Rectal smooth muscle tissue (tissue), 1 donor: ENCODE data around the gene ARID5B.

ENCODE experiments used
- H3K27ac ChIP-seq: one replicate; pipeline ENCODE4 v1.7.0; 2013; ENCODE audit warnings: low read depth, low read length, inconsistent platforms
- H3K27me3 ChIP-seq: one replicate; pipeline ENCODE4 v1.7.0; 2013; ENCODE audit warnings: low read length; ENCODE audit not compliant: control insufficient read depth, insufficient read depth
- H3K36me3 ChIP-seq: one replicate; pipeline ENCODE4 v1.7.0; 2013; ENCODE audit warnings: low read length; ENCODE audit not compliant: control insufficient read depth, insufficient read depth
- H3K4me1 ChIP-seq: one replicate; pipeline ENCODE4 v1.7.0; 2013; ENCODE audit warnings: low read length; ENCODE audit not compliant: control insufficient read depth, insufficient read depth
- H3K4me3 ChIP-seq: one replicate; pipeline ENCODE4 v1.7.0; 2013; ENCODE audit warnings: low read length
- H3K9ac ChIP-seq: one replicate; pipeline ENCODE4 v1.7.0; 2013; ENCODE audit warnings: low read length

The ARID5B gene

DNA sequence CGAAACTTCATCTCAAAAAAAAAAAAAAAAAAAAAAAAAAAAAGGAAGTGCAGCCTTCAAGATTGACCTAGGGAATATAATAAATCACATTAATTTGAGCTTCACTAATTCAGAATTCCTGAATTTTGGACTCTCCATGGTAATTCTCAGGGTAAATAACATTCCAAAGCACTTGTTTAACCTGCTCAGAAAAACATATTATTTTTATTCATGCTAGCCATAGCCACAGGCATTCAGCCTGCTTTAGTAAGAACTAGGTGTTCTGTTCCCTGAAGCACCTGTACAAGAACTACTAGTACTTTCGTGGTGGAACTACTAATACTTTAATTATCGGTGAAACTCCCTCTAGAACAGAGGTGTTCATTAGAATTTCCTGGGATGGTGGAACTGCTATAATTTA lies 197.8 kb downstream of the ARID5B start:
- Histone ChIP-seq H3K9ac (no peak overlapping the region), H3K36me3 (no peaks in the 10 kb centered on the region), H3K27me3 (no peaks in the 10 kb centered on the region), H3K4me1 (peaks cover 18% of the 10 kb centered on the region), H3K27ac (no peak overlapping the region), H3K4me3 (no peak overlapping the region)

DNA sequence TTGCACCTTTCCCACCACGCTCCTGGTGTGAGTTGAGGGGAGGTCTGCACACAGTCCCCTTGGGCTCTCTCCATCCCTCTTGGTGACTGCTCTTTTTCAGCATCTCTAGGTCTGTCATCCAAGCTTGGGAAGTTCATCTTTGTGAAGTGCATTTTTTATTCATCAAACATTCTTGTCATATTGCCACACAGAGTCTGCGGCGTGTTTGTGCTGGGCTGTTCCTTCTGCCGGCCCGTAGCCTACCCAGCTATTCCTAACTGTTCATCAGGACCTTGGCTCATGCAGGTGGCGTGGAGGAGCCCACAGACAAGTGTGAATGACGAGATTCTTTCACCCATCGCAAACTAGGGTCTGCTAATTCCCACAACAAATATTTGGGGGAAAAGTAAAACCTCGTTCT lies 202.4 kb downstream of the ARID5B start:
- Histone ChIP-seq H3K36me3 (no peaks in the 10 kb centered on the region), H3K4me3 (no peak overlapping the region), H3K27ac (no peak overlapping the region), H3K4me1 (no peaks in the 10 kb centered on the region), H3K27me3 (no peaks in the 10 kb centered on the region), H3K9ac (no peak overlapping the region)

DNA sequence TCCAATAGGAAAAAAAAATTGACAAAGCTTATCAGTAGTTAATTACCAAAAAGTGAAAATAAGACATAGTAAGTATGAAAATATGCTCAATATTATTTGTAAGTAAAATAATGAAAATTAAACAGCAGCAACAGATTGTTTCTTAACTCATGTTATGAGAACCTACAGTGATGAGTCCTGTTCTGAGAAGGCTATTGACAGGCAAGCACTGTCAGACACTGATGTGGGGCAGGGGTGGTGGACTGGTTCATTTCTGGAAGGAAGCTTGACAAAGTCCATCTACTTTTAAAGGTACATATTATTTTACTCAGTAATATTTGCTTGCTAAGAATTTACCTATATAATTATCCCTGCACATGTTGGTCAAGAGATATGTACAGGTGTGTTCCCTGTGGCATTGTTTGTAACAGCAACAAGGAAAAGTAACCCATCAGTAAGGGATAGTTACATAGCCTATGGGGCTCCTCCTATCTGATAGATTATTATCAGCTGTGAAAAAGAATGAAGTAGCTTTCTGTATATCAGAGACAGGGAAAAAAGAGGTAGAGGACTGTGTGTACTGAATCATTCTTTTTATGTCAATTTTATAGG lies 205.5 kb downstream of the ARID5B start:
- Histone ChIP-seq H3K36me3 (no peaks in the 10 kb centered on the region), H3K27me3 (no peaks in the 10 kb centered on the region), H3K4me3 (no peak overlapping the region), H3K4me1 (no peaks in the 10 kb centered on the region), H3K27ac (no peak overlapping the region), H3K9ac (no peak overlapping the region)

DNA sequence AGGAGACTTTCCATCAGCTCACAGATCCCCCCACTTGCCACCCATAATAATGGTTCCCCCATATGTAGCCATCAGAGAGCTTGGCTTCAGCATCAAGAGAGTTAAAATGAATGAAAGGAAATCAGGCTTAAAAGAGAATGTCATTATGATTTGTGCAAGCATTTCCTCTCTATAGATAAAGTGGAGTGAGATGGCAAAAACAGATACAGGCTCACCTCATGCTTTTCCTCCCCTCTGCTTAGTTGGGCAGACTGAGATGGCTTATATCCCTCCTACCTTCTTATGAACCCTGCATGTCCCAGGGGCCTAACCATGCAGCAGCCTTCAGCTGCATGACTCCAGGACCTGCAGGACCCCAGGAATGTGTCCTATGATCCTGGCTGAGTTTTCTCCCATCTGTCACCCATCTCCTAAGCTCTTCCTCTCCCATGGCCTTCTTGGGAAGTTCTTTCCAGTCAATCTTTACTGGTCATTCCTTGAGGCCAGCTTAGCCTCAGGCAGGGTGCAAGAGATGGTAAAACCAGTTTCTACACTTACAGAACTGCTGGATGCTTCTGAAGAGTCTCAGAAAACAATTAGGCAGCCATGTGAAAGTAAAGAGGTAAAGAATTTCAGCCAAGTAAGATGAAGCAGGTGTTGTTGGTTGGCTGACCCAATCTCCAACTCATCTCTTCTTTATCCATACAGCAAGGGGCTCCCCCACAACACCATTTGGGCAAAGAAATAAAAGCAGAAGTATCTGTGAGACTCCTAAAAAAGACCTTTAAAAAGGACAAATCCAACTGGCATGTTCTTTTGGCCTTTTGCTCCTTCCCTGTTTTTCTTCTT lies 207.5 kb downstream of the ARID5B start:
- Histone ChIP-seq H3K36me3 (no peaks in the 10 kb centered on the region), H3K9ac (no peak overlapping the region), H3K4me1 (no peaks in the 10 kb centered on the region), H3K27ac (no peak overlapping the region), H3K27me3 (no peaks in the 10 kb centered on the region), H3K4me3 (no peak overlapping the region)

DNA sequence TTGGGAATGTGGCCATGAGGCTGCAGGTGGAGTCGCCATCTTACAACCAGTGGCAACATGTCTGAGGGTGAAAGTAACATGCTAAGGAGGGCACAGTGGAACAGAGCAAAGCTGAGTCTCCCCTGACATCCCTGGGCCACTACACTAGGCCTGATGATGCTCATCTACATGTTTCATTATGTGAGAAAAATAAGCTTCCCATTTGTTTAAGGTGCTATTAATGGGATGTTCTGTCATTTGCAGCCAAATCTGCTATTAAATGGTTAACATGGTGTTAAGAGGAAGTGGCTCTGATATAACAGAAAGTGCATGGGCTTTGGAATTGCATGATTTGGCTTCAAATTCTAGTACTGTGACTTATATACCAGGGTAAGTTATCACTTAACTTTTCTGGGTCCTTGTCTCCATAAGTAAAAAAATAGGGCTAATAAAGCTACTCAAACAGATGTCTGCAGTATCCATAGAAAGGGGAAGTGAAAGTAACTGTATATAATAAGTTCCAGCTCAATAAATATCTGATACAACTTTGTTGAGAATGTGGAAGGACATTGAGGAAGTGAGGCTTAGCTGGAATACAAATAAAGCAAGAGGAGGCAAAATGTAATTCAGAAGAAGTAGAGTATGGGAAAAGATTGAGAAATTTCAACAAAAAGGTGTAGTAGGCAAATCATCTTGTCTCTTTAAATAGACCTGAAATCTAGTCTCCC lies 208.2 kb downstream of the ARID5B start:
- Histone ChIP-seq H3K36me3 (no peaks in the 10 kb centered on the region), H3K4me1 (no peaks in the 10 kb centered on the region), H3K9ac (no peak overlapping the region), H3K27me3 (no peaks in the 10 kb centered on the region), H3K4me3 (no peak overlapping the region), H3K27ac (no peak overlapping the region)

DNA sequence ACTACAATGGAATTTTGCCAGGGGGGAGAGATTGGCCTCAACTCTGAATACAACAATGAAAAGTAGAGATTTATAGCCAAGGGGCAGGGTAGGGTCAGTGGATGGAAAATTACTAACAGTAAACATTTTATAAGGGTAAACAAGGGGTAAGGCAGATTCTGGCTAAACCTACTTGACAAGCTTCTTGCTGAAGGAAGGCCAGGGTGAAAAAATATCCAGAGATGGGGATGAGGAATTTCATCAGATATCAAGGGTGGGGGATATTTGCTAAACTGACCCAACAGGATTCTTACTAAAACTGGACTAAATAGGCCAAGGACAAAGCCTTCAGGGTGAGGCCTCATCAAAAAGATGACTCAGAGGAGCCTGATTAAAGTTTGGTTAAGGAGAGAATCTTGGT lies 210.8 kb downstream of the ARID5B start:
- H3K27me3 ChIP-seq = no peaks in the 10 kb centered on the region
- no peak overlapping the region for H3K4me3 ChIP-seq
- H3K4me1 ChIP-seq = no peaks in the 10 kb centered on the region
- no peak overlapping the region for H3K9ac ChIP-seq
- H3K27ac ChIP-seq = no peak overlapping the region
- H3K36me3 ChIP-seq = no peaks in the 10 kb centered on the region

DNA sequence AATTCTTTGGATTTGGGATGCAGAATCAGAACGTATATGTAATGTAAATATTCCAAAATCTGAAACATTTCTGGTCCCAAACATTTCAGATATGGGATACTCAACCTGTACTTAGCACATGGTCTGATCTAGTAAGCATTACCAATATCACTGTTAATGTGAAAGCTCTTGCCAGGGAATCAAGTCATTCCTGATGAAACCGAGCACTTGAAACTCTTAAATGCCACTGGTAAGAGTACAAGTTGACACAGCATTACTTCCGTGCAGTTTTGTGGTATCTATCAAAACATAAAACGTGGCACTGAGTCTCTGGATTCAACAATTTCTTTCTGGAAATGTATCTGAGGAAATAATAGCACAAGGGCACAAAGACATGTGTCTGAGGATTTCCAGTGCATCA lies 211.5 kb downstream of the ARID5B start:
- Histone ChIP-seq H3K27me3 (no peaks in the 10 kb centered on the region), H3K36me3 (no peaks in the 10 kb centered on the region), H3K4me3 (no peak overlapping the region), H3K9ac (no peak overlapping the region), H3K4me1 (no peaks in the 10 kb centered on the region), H3K27ac (no peak overlapping the region)

DNA sequence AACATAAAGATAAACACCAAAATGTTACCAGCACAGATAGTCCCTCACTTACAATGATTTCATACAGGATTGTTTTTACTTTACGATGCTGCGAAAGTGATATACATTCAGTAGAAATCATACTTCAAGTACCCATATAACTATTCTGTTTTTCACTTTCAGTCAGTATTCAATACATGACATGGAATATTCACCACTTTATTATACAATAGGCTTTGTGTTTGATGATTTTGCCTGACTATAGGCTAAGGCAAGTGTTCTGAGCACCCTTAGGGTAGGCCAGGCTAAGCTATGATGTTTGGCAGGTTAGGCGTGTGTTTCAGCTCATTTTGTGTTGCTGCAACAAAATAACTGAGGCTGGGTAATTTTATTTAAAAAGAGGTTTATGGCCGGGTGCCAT lies 212.2 kb downstream of the ARID5B start:
- Histone ChIP-seq H3K9ac (no peak overlapping the region), H3K4me1 (no peaks in the 10 kb centered on the region), H3K36me3 (no peaks in the 10 kb centered on the region), H3K27ac (no peak overlapping the region), H3K27me3 (no peaks in the 10 kb centered on the region), H3K4me3 (no peak overlapping the region)

DNA sequence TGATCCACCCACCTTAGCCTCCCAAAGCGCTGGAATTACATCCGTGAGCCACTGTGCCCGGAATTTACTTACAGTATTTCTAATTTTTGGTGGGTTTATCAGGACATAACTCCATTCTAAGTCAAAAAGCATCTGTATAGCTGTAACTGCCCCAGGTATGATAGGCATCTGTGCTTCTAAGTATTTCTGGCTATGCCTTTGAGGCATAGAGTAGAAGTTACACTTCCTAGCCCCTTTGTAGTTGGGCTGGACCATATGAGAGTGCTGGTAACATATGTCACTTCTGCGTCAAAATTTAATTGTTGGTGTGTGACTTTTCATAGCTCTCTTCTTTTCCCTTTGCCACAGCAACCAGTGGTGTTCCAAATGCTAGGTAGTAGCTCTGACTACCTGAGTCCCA lies 213.8 kb downstream of the ARID5B start:
- Histone ChIP-seq H3K4me3 (no peak overlapping the region), H3K36me3 (no peaks in the 10 kb centered on the region), H3K27me3 (no peaks in the 10 kb centered on the region), H3K4me1 (no peaks in the 10 kb centered on the region), H3K9ac (no peak overlapping the region), H3K27ac (no peak overlapping the region)

DNA sequence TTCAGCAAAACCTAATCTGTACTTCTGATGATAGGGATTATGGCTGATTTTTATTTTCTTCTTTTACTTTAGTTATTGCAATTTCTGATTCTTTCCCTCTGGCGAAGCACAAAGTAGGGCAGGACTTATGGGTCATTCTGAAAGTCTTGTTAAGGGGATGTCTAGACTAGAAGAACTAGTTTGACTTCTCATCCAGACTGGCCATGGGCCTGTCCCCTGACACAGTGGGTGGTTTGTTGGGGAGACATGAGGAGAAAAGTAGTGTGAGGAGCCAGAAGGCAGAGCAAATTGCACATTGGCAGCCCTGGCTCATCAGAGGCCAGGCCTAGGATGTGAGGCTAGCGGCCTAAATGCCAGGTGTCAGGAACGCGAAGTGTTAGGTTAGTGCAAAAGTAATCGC lies 214.3 kb downstream of the ARID5B start:
- no peak overlapping the region for H3K4me3 ChIP-seq
- H3K27me3 ChIP-seq = no peaks in the 10 kb centered on the region
- no peak overlapping the region for H3K27ac ChIP-seq
- H3K9ac ChIP-seq = no peak overlapping the region
- H3K36me3 ChIP-seq = no peaks in the 10 kb centered on the region
- no peaks in the 10 kb centered on the region for H3K4me1 ChIP-seq

DNA sequence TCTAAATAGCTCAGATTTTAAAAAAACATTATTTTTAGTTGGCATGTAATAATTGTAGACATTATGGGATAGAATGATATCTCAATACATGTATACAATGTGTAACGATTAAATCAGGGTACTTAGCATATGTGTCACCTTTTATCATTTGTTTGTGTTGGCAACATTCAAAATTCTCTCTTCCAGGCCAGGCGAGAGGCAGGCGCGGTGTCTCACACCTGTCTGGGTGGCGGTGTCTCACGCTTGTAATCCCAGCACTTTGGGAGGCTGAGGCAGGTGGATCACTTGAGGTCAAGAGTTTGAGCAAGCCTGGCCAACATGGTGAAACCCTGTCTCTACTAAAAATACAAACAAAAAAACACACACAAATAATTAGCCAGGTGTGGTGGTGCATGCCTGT lies 215.4 kb downstream of the ARID5B start:
- Histone ChIP-seq H3K4me3 (no peak overlapping the region), H3K27me3 (no peaks in the 10 kb centered on the region), H3K36me3 (no peaks in the 10 kb centered on the region), H3K4me1 (no peaks in the 10 kb centered on the region), H3K27ac (no peak overlapping the region), H3K9ac (no peak overlapping the region)

DNA sequence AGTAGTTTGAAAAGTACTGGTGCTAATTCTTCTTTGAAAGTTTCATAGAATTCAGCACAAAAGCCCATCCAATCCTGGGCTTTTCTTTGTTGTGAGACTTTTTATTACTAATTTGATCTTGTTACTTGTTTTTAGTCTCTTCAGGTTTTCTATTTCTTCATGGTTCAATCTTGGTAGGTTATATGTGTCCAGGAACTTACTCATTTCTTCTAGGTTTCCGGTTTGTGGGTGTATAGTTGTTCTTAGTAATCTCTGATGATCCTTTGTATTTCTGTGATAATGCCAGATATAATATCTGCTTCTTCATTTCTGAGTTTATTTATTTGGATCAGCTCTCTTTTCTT lies 219.7 kb downstream of the ARID5B start:
- H3K9ac ChIP-seq = no peak overlapping the region
- no peaks in the 10 kb centered on the region for H3K27me3 ChIP-seq
- H3K36me3 ChIP-seq = no peaks in the 10 kb centered on the region
- H3K4me3 ChIP-seq = no peak overlapping the region
- no peaks in the 10 kb centered on the region for H3K4me1 ChIP-seq
- H3K27ac ChIP-seq = no peak overlapping the region

DNA sequence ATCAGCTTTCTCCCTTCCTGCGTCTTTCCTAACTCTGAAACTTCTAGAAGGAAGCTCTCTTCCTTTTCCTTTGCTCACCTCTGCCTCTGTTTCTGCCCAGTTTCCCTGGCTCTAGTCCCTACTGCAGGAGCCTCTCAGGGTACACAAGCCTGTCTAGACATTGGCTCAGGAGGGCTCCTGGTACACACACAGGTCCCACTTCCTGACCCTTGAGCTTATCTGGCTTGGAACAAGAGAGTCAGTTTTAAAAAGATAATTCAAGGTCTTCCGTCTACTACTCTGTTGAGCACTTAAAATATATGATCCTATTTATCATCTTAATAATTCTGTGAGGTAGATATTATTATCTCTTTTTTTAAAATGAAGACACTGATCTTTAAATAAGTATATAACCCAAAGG lies 226.5 kb downstream of the ARID5B start:
- no peak overlapping the region for H3K27ac ChIP-seq

More for the DNA sequence above, 226.5 kb downstream of the ARID5B start:
- Histone ChIP-seq H3K36me3 (no peaks in the 10 kb centered on the region), H3K4me3 (no peak overlapping the region), H3K9ac (no peak overlapping the region), H3K4me1 (no peaks in the 10 kb centered on the region), H3K27me3 (no peaks in the 10 kb centered on the region)
